Cardiac muscle cell (in vitro differentiated cells and primary cell): Measurements from ENCODE around the gene ZNF142. TPM values are rescaled to one million over a fixed set of nuclear protein-coding genes. Genes with fewer than 3 reads are reported as not detected.
A peak's percentile ranks its signal among the peaks of the same experiment; 100 is the strongest.

ENCODE experiments used
- DNase-seq, 2 donors: peaks; one replicate each; pipeline versions ENCODE4 v3.0.0 to v3.0.0-alpha.2; 2010 to 2017; ENCODE audit warnings: low read depth in 1 of 2, low spot score in 1 of 2
- H3K27ac ChIP-seq: fragments of 200-600 bp; sonication (generic); 2 replicates; pipeline ENCODE4 v1.5.1; 2016
- H3K27me3 ChIP-seq: fragments of 200-600 bp; sonication (generic); 2 replicates; pipeline ENCODE4 v1.6.0; 2016; ENCODE audit warnings: control low read depth
- H3K36me3 ChIP-seq: fragments of 200-600 bp; sonication (generic); 2 replicates; pipeline ENCODE4 v1.5.1; 2016; ENCODE audit warnings: control low read depth
- H3K4me1 ChIP-seq: fragments of 200-600 bp; sonication (generic); 2 replicates; pipeline ENCODE4 v1.8.1; 2017; ENCODE audit warnings: low read depth, mild to moderate bottlenecking, mixed run types
- H3K4me3 ChIP-seq: fragments of 200-600 bp; sonication (generic); 2 replicates; pipeline ENCODE4 v1.5.1; 2016; ENCODE audit warnings: mild to moderate bottlenecking
- H3K9me3 ChIP-seq: fragments of 200-600 bp; sonication (generic); 2 replicates; pipeline ENCODE4 v1.5.1; 2017; ENCODE audit warnings: low read depth, mild to moderate bottlenecking, control low read depth
- CTCF ChIP-seq: IDR thresholded peaks from 2 replicates; pipeline ENCODE4 v1.5.1; 2012; ENCODE audit warnings: low read depth, mild to moderate bottlenecking, low read length
- polyA plus RNA-seq: library from polyadenylated mRNA; unstranded; fragments of >200 nt; fragmentation: Nextera tagmentation; extraction: Ambion mirVana; gene quantifications from 2 replicates; pipeline ENCODE4 v1.2.1, GENCODE V29; 2016
- total RNA-seq: library from RNA; depleted of rRNA; stranded (reverse); fragments of >200 nt; gene quantifications from 2 replicates; pipeline ENCODE4 v1.2.3, GENCODE V29; 2016

The ZNF142 gene
- total and polyA plus RNA-seq, 2 experiments from 2014 or later: 7.6 to 29.4 TPM

GRCh38 chr2:218662827-218663226 is 3.4 kb upstream of the ZNF142 start:
- Histone ChIP-seq H3K4me3 (no peak overlapping the region), H3K27ac (no peak overlapping the region), H3K4me1 (peaks cover 3% of the 10 kb centered on the region), H3K36me3 (peaks cover 31% of the 10 kb centered on the region), H3K9me3 (no peaks in the 10 kb centered on the region), H3K27me3 (no peaks in the 10 kb centered on the region)
- DNase-seq: no peak
- TF ChIP-seq CTCF: no peak

- Histone ChIP-seq H3K27me3 (no peaks in the 10 kb centered on the region), H3K4me3 (no peak overlapping the region), H3K9me3 (no peaks in the 10 kb centered on the region), H3K36me3 (peaks cover 29% of the 10 kb centered on the region), H3K27ac (no peak overlapping the region), H3K4me1 (peaks cover 3% of the 10 kb centered on the region)
- no peak for DNase-seq
- no peak for TF ChIP-seq CTCF
Observed at GRCh38 chr2:218662377-218662776, 3.0 kb upstream of the ZNF142 start.

GRCh38 chr2:218659988-218660358 is 550 bp upstream of the ZNF142 start:
- Histone ChIP-seq H3K9me3 (no peaks in the 10 kb centered on the region), H3K4me3 (peak overlapping the region; percentile 63), H3K27me3 (no peaks in the 10 kb centered on the region), H3K4me1 (peaks cover 3% of the 10 kb centered on the region), H3K36me3 (peaks cover 28% of the 10 kb centered on the region), H3K27ac (no peak overlapping the region)
- DNase-seq: peak in 1 of 2 donors; percentile 6
- no peak for TF ChIP-seq CTCF

GRCh38 chr2:218658671-218659257 is 659 bp downstream of the ZNF142 start:
- H3K36me3 ChIP-seq: peaks cover 26% of the 10 kb centered on the region

GRCh38 chr2:218655751-218656150 is 3.7 kb downstream of the ZNF142 start:
- no peaks in the 10 kb centered on the region for H3K27me3 ChIP-seq
- H3K27ac ChIP-seq: no peak overlapping the region
- H3K4me1 ChIP-seq: peaks cover 3% of the 10 kb centered on the region
- TF ChIP-seq CTCF: no peak
- H3K9me3 ChIP-seq: no peaks in the 10 kb centered on the region
- H3K36me3 ChIP-seq: peaks cover 29% of the 10 kb centered on the region
- DNase-seq: no peak
- H3K4me3 ChIP-seq: no peak overlapping the region

More at GRCh38 chr2:218658671-218659257, 659 bp downstream of the ZNF142 start:
- Histone ChIP-seq H3K27ac (peak overlapping the region; percentile 19), H3K4me3 (peak overlapping the region; percentile 63), H3K9me3 (no peaks in the 10 kb centered on the region), H3K27me3 (no peaks in the 10 kb centered on the region), H3K4me1 (peaks cover 3% of the 10 kb centered on the region)
- peak; percentile 48 for TF ChIP-seq CTCF
- peak; percentile 30 to 37 for DNase-seq

- no peak for DNase-seq
- no peak for TF ChIP-seq CTCF
- no peaks in the 10 kb centered on the region for H3K27me3 ChIP-seq
- no peaks in the 10 kb centered on the region for H3K9me3 ChIP-seq
- H3K36me3 ChIP-seq: peaks cover 47% of the 10 kb centered on the region
- no peak overlapping the region for H3K4me3 ChIP-seq
- no peaks in the 10 kb centered on the region for H3K4me1 ChIP-seq
- no peak overlapping the region for H3K27ac ChIP-seq
Observed at GRCh38 chr2:218648787-218649100, 10.7 kb downstream of the ZNF142 start.
